Ishikawa (cell line): ENCODE data around the gene PPM1F.

ENCODE experiments used
- CREB1 ChIP-seq: IDR thresholded peaks from 2 replicates; pipeline ENCODE4 v1.6.1; 2012; ENCODE audit warnings: low read depth
- EP300 ChIP-seq: IDR thresholded peaks from 2 replicates; pipeline ENCODE4 v1.6.1; 2012; ENCODE audit warnings: borderline replicate concordance
- TAF1 ChIP-seq: IDR thresholded peaks from 2 replicates; pipeline ENCODE4 v1.6.1; 2012; ENCODE audit warnings: low read depth, mild to moderate bottlenecking
- YY1 ChIP-seq: IDR thresholded peaks from 2 replicates; pipeline ENCODE4 v1.6.1; 2012; ENCODE audit warnings: low read depth

DNA sequence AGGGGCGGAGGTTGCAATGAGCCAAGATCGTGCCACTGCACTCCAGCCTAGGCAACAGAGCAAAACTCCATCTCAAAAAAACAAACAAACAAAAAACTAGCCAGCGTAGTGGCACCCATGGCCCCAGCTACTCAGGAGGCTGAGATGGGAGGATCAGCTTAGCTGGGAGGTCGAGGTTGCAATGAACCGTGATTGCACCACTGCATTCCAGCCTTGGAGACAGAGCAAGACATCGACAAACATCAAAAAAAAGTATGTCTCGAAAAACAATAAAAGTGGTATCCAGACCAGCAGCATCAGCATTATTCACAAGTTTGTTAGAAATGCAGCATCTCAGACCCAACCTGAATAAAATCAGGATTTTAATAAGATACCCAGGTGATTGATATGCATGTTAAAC lies 79.0 kb downstream of the PPM1F start:
- TF ChIP-seq TAF1 (no peak), EP300 (no peak), CREB1 (no peak), YY1 (no peak)
